HEK293 (cell line): ENCODE data around the gene LNP1.

Experiments used
- MYNN ChIP-seq: fragments of 450-650 bp; formaldehyde crosslinking; IDR thresholded peaks from 2 replicates; pipeline ENCODE4 v1.5.1; 2016; ENCODE audit warnings: missing biosample characterization, missing genetic modification characterization, borderline replicate concordance
- PBX3 ChIP-seq: sonication (generic); formaldehyde crosslinking; IDR thresholded peaks from 2 replicates; pipeline ENCODE4 v1.8.1; 2022; ENCODE audit warnings: mild to moderate bottlenecking, moderate library complexity, missing genetic modification reagents
- ZFHX2 ChIP-seq: fragments of 450-650 bp; formaldehyde crosslinking; conservative IDR thresholded peaks from 2 replicates; pipeline ENCODE4 v1.5.1; 2016; ENCODE audit warnings: missing biosample characterization, missing genetic modification characterization
- ZFP37 ChIP-seq: fragments of 450-650 bp; formaldehyde crosslinking; IDR thresholded peaks from 2 replicates; pipeline ENCODE4 v1.5.1; 2016; ENCODE audit warnings: missing biosample characterization, missing genetic modification characterization
- ZNF221 ChIP-seq: fragments of 450-650 bp; formaldehyde crosslinking; IDR thresholded peaks from 2 replicates; pipeline ENCODE4 v1.5.1; 2017; ENCODE audit warnings: missing biosample characterization, missing genetic modification characterization, borderline replicate concordance
- ZNF274 ChIP-seq, 2 experiments: fragments of 200-500 bp in 1 of 2; fragments of 450-650 bp in 1 of 2; sonication (Bioruptor generic) in 1 of 2; formaldehyde crosslinking in 1 of 2; IDR thresholded peaks; 2 replicates each; pipeline versions ENCODE4 v1.5.1 to v1.6.1; 2014 to 2016; ENCODE audit warnings: borderline replicate concordance in 1 of 2, inconsistent platforms in 1 of 2, low read length in 1 of 2, missing biosample characterization in 1 of 2, missing genetic modification characterization in 1 of 2
- ZNF350 ChIP-seq: fragments of 450-650 bp; formaldehyde crosslinking; IDR thresholded peaks from 2 replicates; pipeline ENCODE4 v1.5.0; 2017; ENCODE audit warnings: missing biosample characterization, mild to moderate bottlenecking, missing genetic modification characterization
- ZNF660 ChIP-seq: fragments of 450-650 bp; IDR thresholded peaks from 2 replicates; pipeline ENCODE4 v1.5.1; 2018; ENCODE audit warnings: missing biosample characterization, mild to moderate bottlenecking, missing genetic modification characterization
- ZNF791 ChIP-seq: fragments of 450-650 bp; formaldehyde crosslinking; IDR thresholded peaks from 2 replicates; pipeline ENCODE4 v1.5.1; 2016; ENCODE audit warnings: missing biosample characterization, missing genetic modification characterization
- ZSCAN4 ChIP-seq: fragments of 450-650 bp; formaldehyde crosslinking; IDR thresholded peaks from 2 replicates; pipeline ENCODE4 v1.5.1; 2017; ENCODE audit warnings: missing biosample characterization, missing genetic modification characterization
- TF ChIP-seq, protein P1 (sequence below): fragments of 450-650 bp; formaldehyde crosslinking; IDR thresholded peaks from 2 replicates; pipeline ENCODE4 v1.5.1; 2016; ENCODE audit warnings: missing biosample characterization, missing genetic modification characterization
- TF ChIP-seq, protein P2 (sequence below): fragments of 450-650 bp; formaldehyde crosslinking; IDR thresholded peaks from 2 replicates; pipeline ENCODE4 v1.5.1; 2016; ENCODE audit warnings: missing biosample characterization, missing genetic modification characterization
- TF ChIP-seq, protein P3 (sequence below): fragments of 450-650 bp; formaldehyde crosslinking; IDR thresholded peaks from 2 replicates; pipeline ENCODE4 v1.5.1; 2016; ENCODE audit warnings: missing biosample characterization, missing genetic modification characterization

DNA sequence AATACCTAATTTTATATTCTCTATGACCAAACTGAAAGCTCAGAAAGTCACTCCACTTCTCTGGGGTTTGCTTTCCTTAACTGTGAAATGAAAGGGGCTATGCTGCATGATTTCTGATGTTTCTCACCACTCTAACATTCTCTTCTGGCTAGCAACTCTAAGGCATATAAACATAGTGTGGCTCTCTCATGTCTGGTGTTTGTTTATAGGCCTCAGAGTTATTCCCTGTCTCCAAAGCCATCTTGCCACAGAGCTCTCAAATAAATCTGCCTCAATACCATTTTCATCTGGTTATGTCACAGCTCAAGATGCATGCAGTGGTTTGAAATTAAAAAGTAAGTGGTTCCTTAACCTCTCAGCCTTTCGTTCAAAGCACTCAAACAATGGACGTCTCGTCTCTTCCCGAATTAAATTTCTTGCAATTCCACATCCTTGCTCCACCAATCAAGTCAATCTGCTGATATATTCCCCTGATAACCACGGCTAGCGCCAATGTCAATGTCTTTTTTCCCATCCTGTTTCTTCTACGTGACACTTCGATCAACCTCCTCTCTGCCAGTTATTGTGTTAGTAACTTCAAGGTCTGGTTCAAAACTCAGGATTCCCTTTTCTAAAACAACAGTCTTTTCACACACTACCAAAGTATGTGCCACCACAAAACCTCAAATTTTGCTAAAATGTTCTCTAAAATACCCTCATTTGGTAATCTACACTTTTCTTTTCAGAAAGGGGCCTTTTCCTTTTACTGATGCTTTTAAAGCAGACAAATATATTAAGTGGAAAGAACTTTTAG is 16.4 kb upstream of the LNP1 start:
- TF ChIP-seq, protein P1, sequence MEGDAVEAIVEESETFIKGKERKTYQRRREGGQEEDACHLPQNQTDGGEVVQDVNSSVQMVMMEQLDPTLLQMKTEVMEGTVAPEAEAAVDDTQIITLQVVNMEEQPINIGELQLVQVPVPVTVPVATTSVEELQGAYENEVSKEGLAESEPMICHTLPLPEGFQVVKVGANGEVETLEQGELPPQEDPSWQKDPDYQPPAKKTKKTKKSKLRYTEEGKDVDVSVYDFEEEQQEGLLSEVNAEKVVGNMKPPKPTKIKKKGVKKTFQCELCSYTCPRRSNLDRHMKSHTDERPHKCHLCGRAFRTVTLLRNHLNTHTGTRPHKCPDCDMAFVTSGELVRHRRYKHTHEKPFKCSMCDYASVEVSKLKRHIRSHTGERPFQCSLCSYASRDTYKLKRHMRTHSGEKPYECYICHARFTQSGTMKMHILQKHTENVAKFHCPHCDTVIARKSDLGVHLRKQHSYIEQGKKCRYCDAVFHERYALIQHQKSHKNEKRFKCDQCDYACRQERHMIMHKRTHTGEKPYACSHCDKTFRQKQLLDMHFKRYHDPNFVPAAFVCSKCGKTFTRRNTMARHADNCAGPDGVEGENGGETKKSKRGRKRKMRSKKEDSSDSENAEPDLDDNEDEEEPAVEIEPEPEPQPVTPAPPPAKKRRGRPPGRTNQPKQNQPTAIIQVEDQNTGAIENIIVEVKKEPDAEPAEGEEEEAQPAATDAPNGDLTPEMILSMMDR (tag by site-specific recombination), result no peak
- TF ChIP-seq, protein P2, sequence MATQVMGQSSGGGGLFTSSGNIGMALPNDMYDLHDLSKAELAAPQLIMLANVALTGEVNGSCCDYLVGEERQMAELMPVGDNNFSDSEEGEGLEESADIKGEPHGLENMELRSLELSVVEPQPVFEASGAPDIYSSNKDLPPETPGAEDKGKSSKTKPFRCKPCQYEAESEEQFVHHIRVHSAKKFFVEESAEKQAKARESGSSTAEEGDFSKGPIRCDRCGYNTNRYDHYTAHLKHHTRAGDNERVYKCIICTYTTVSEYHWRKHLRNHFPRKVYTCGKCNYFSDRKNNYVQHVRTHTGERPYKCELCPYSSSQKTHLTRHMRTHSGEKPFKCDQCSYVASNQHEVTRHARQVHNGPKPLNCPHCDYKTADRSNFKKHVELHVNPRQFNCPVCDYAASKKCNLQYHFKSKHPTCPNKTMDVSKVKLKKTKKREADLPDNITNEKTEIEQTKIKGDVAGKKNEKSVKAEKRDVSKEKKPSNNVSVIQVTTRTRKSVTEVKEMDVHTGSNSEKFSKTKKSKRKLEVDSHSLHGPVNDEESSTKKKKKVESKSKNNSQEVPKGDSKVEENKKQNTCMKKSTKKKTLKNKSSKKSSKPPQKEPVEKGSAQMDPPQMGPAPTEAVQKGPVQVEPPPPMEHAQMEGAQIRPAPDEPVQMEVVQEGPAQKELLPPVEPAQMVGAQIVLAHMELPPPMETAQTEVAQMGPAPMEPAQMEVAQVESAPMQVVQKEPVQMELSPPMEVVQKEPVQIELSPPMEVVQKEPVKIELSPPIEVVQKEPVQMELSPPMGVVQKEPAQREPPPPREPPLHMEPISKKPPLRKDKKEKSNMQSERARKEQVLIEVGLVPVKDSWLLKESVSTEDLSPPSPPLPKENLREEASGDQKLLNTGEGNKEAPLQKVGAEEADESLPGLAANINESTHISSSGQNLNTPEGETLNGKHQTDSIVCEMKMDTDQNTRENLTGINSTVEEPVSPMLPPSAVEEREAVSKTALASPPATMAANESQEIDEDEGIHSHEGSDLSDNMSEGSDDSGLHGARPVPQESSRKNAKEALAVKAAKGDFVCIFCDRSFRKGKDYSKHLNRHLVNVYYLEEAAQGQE (tag by site-specific recombination), result no peak
- TF ChIP-seq ZNF791 (tag by site-specific recombination) (no peak), PBX3 (CRISPR knock-in tag) (no peak), ZFP37 (tag by site-specific recombination) (no peak), ZNF274 (IDR thresholded peaks at IDR 0.05; ENCODE audit: low read length) (no peak), ZNF274 (tag by site-specific recombination; IDR thresholded peaks at IDR 0.05; ENCODE audit: borderline replicate concordance) (no peak), ZSCAN4 (no peak), ZNF221 (tag by site-specific recombination) (no peak), ZFHX2 (tag by site-specific recombination) (no peak), ZNF350 (tag by site-specific recombination) (no peak), ZNF660 (no peak), MYNN (tag by site-specific recombination) (no peak)
- TF ChIP-seq, protein P3, sequence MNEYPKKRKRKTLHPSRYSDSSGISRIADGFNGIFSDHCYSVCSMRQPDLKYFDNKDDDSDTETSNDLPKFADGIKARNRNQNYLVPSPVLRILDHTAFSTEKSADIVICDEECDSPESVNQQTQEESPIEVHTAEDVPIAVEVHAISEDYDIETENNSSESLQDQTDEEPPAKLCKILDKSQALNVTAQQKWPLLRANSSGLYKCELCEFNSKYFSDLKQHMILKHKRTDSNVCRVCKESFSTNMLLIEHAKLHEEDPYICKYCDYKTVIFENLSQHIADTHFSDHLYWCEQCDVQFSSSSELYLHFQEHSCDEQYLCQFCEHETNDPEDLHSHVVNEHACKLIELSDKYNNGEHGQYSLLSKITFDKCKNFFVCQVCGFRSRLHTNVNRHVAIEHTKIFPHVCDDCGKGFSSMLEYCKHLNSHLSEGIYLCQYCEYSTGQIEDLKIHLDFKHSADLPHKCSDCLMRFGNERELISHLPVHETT (tag by site-specific recombination), result no peak
